OCI-LY1 (cell line): ENCODE measurements around the gene NRG2.

Experiments used
- H2AFZ ChIP-seq: fragments of 200-600 bp; sonication (generic), shearing (Covaris generic); 2 replicates; pipeline ENCODE4 v1.6.0; 2014; ENCODE audit warnings: antibody characterized with exemption, mild to moderate bottlenecking, low read length
- H3F3A ChIP-seq: fragments of 200-600 bp; sonication (generic), shearing (Covaris generic); 2 replicates; pipeline ENCODE4 v1.6.0; 2014; ENCODE audit warnings: mild to moderate bottlenecking, antibody characterized with exemption, low read length, moderate library complexity; ENCODE audit not compliant: insufficient read depth
- H3K27ac ChIP-seq: fragments of 200-600 bp; sonication (generic); 2 replicates; pipeline ENCODE4 v1.5.1; 2014; ENCODE audit warnings: low read length, mixed run types, mild to moderate bottlenecking, low read depth; ENCODE audit not compliant: poor library complexity, severe bottlenecking
- H3K27me3 ChIP-seq: fragments of 200-600 bp; sonication (generic); 2 replicates; pipeline ENCODE4 v1.6.0; 2014; ENCODE audit warnings: antibody characterized with exemption, mild to moderate bottlenecking, low read length, moderate library complexity; ENCODE audit not compliant: insufficient read depth
- H3K36me3 ChIP-seq: fragments of 200-600 bp; sonication (generic); 2 replicates; pipeline ENCODE4 v1.6.1; 2014; ENCODE audit warnings: mild to moderate bottlenecking, antibody characterized with exemption, low read length, moderate library complexity, mixed read lengths; ENCODE audit not compliant: insufficient read depth
- H3K4me1 ChIP-seq: fragments of 200-600 bp; sonication (generic); 2 replicates; pipeline ENCODE4 v1.5.1; 2014; ENCODE audit warnings: mild to moderate bottlenecking, low read length, moderate library complexity; ENCODE audit not compliant: insufficient read depth, severe bottlenecking
- H3K4me2 ChIP-seq: fragments of 200-600 bp; sonication (generic), shearing (Covaris generic); 2 replicates; pipeline ENCODE4 v1.6.1; 2014; ENCODE audit warnings: low read length
- H3K4me3 ChIP-seq: fragments of 200-600 bp; sonication (generic); 2 replicates; pipeline ENCODE4 v1.5.1; 2014; ENCODE audit warnings: low read length, low read depth, mild to moderate bottlenecking, mixed read lengths; ENCODE audit not compliant: poor library complexity, severe bottlenecking
- H3K79me2 ChIP-seq: fragments of 200-600 bp; shearing (Covaris generic); 2 replicates; pipeline ENCODE4 v1.6.1; 2016; ENCODE audit warnings: mixed run types, low read length, mixed read lengths; ENCODE audit not compliant: insufficient read depth
- H3K9ac ChIP-seq: fragments of 200-600 bp; sonication (generic), shearing (Covaris generic); 2 replicates; pipeline ENCODE4 v1.6.1; 2014; ENCODE audit warnings: mild to moderate bottlenecking, low read length, mixed read lengths
- H3K9me2 ChIP-seq: fragments of 200-600 bp; sonication (generic), shearing (Covaris generic); 2 replicates; pipeline ENCODE4 v1.6.1; 2014; ENCODE audit warnings: low read depth, mild to moderate bottlenecking, low read length, mixed read lengths
- H3K9me3 ChIP-seq: fragments of 200-600 bp; shearing (Covaris generic); 2 replicates; pipeline ENCODE4 v1.6.1; 2014; ENCODE audit warnings: low read length, mixed read lengths
- H4K20me1 ChIP-seq: fragments of 200-600 bp; sonication (generic), shearing (Covaris generic); 2 replicates; pipeline ENCODE4 v1.6.0; 2016; ENCODE audit warnings: mild to moderate bottlenecking, low read length; ENCODE audit not compliant: insufficient read depth
- CTCF ChIP-seq: fragments of 200-600 bp; sonication (generic), shearing (Covaris generic); IDR thresholded peaks from 2 replicates; pipeline ENCODE4 v1.5.1; 2017; ENCODE audit warnings: mild to moderate bottlenecking, antibody characterized with exemption, low read length, moderate library complexity, mixed read lengths
- EZH2 ChIP-seq: fragments of 200-600 bp; sonication (generic), shearing (Covaris generic); IDR thresholded peaks from 2 replicates; pipeline ENCODE4 v1.8.0; 2017; ENCODE audit warnings: borderline replicate concordance, mixed run types, mild to moderate bottlenecking, antibody characterized with exemption, low read length, moderate library complexity, mixed read lengths

Gene NRG2

GRCh38 chr5:140023611-140024191 is 19.4 kb downstream of the NRG2 start:
- H3K4me3 ChIP-seq, result no peak overlapping the region

GRCh38 chr5:140020601-140021177 is 22.4 kb downstream of the NRG2 start:
- Histone ChIP-seq H3K4me2 (no peak overlapping the region), H3K27me3 (no peaks in the 10 kb centered on the region; the same call in 1 of the 2 replicates), H3K4me1 (no peaks in the 10 kb centered on the region), H3F3A (no peaks in the 10 kb centered on the region), H3K9ac (no peak overlapping the region), H2AFZ (no peak overlapping the region), H3K27ac (no peak overlapping the region), H3K36me3 (no peaks in the 10 kb centered on the region), H3K9me2 (no peaks in the 10 kb centered on the region), H4K20me1 (no peaks in the 10 kb centered on the region), H3K79me2 (no peaks in the 10 kb centered on the region), H3K9me3 (no peaks in the 10 kb centered on the region), H3K4me3 (no peak overlapping the region)
- TF ChIP-seq EZH2 (no peak), CTCF (no peak)

More at GRCh38 chr5:140023611-140024191, 19.4 kb downstream of the NRG2 start:
- H3K9me2 ChIP-seq, result no peaks in the 10 kb centered on the region
- H4K20me1 ChIP-seq, result no peaks in the 10 kb centered on the region
- no peak overlapping the region for H3K4me2 ChIP-seq
- H3K36me3 ChIP-seq, result no peaks in the 10 kb centered on the region
- H3K9ac ChIP-seq, result no peak overlapping the region
- no peaks in the 10 kb centered on the region; the same call in 1 of the 2 replicates for H3K27me3 ChIP-seq
- no peak overlapping the region for H2AFZ ChIP-seq
- H3K4me1 ChIP-seq, result no peaks in the 10 kb centered on the region
- no peaks in the 10 kb centered on the region for H3K79me2 ChIP-seq
- H3K27ac ChIP-seq, result no peak overlapping the region
- no peaks in the 10 kb centered on the region for H3F3A ChIP-seq
- H3K9me3 ChIP-seq, result no peaks in the 10 kb centered on the region
- TF ChIP-seq EZH2, result no peak
- no peak for TF ChIP-seq CTCF

GRCh38 chr5:140018920-140019644 is 24.0 kb downstream of the NRG2 start:
- H3K36me3 ChIP-seq, result no peaks in the 10 kb centered on the region
- no peak for TF ChIP-seq EZH2
- no peak for TF ChIP-seq CTCF
- H3K9me3 ChIP-seq, result no peaks in the 10 kb centered on the region
- H3K9me2 ChIP-seq, result no peaks in the 10 kb centered on the region
- no peaks in the 10 kb centered on the region for H3K4me1 ChIP-seq
- H3K27ac ChIP-seq, result no peak overlapping the region
- H3F3A ChIP-seq, result no peaks in the 10 kb centered on the region
- no peak overlapping the region for H3K9ac ChIP-seq
- H3K4me2 ChIP-seq, result no peak overlapping the region
- no peaks in the 10 kb centered on the region for H4K20me1 ChIP-seq
- H3K4me3 ChIP-seq, result no peak overlapping the region
- H2AFZ ChIP-seq, result no peak overlapping the region
- no peaks in the 10 kb centered on the region for H3K27me3 ChIP-seq
- H3K79me2 ChIP-seq, result no peaks in the 10 kb centered on the region
